HG03575 (cell line): ENCODE measurements around the gene NCEH1.

ENCODE experiments used
- ATAC-seq: cut with Tn5 transposase; IDR thresholded peaks from one replicate; pipeline ENCODE4 v1.9.1; 2021; ENCODE audit not compliant: unreplicated experiment, insufficient number of reproducible peaks, low FRiP score; ENCODE audit errors: extremely low read depth

Gene NCEH1

DNA sequence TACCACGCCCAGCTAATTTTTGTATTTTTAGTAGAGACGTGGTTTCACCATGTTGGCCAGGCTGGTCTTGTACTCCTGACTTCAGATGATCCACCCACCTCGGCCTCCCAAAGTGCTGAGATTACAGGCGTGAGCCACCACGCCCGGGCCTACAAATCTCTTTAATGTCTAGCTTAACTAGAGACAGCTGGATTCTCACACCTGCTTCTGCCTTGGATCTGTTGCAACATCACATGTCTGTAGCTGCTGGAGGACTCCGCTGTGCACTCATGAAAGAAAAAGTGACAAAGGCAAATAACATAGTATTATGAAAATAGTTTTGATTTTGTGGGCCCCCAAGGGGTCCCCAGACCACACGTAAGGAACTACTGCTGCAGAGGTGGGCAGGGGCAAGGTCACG, 85.9 kb downstream of the NCEH1 start:
- ATAC-seq: no peak

GRCh38 chr3:172622916-172623700, 87.8 kb downstream of the NCEH1 start:
- ATAC-seq: no peak

DNA sequence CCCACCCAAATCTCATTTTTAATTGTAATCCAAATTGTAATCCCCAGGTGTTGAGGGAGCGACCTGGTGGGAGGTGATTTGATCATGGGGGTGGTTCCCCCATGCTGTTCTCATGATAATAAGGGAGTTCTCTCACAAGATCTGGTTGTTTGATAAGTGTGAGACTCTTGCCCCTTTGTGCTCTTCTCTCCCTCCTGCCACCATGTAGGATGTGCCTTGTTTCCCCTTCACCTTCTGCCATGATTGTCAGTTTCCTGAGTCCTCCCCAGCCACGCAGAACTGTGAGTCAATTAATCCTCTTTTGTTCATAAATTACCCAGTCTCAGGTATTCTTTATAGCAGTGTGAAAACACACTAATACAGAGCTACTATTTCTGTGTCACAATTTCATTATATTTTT, 88.7 kb downstream of the NCEH1 start:
- ATAC-seq: no peak

- no peak for ATAC-seq
Observed at GRCh38 chr3:172617976-172618375, 92.9 kb downstream of the NCEH1 start.

- ATAC-seq: no peak
Observed at GRCh38 chr3:172617013-172617706, 93.7 kb downstream of the NCEH1 start.

DNA sequence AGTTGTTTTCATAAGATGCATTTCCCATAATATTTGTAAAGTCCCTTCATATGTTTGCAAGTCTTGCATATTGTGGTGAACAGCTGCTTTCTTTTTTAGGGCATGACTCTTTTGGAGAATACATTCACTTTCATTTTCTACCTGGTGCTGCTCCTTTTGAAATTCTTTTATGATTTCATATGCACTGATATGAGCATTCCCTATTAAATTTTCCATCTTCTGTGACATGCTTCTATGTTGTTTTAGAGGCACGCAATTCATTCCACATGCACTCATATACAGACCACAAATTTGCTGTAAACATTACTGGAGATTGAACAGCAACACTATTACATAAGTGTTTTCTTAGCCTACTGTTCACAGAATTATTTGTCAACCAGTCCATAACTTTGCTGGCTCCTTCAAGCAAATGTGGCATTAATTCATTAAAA, 94.8 kb downstream of the NCEH1 start:
- ATAC-seq: no peak

DNA sequence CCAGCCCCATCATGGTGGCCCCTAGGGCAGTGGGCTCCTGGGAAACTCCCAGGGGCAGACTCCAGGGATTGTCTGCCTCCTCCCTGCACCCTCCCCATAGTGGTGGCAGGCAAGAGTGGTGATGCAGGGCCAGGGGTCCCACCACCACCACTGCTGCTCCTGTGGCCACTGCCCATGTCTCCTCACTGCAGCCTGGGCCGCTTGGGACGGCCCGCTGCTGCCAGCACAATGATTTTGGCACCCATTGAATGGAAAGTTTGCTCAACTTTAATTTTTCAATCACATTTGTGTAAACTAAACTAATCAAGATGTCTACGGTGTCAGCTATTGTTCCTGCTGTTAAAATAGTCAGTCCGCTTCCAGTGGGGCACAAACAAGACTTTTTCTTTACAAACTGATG, 95.6 kb downstream of the NCEH1 start:
- no peak for ATAC-seq

DNA sequence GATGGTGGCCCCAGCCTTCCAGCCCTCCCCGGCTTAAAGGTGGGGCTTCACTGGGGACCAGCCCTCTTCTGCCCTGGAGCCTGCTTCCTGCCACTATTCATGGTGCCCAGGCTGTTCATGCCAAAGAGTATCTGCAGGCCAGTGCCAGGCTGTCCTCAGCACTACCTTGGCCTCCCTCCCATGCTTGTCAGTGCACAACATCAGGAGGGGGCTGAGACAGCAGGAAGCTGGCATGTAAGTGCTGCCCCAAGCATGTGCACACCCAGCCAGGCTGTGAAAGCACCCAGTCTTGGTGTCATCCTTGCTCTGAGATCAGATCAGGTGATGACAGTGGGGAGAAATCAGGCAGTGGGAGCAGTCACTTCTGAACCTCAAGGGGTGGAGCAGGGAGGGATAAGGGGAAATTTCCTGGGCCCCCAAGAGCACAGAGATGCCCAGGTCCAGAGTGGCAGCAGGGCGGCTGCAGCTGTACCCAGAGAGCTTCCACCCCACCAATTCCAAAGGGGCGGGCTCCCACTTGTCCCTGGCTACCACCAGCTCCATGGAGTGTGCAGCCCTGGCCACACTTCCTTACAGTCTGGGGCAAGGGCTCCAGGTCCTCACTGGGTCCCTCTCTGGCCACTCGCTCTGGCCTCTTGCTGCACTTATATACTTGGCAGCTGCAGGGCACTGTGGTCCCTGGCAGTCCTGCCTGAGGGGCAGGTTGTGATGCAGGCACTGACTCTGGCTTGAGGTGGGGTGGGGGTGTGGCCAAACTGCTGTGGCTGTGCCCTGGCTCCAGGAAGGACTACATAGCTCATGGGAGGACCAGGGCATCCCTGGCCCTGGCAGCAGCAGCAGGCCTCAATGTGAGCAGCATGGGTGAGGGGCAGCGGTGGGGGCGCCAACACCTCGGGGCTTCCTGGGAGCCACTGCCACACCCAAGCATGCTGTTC, 96.3 kb downstream of the NCEH1 start:
- ATAC-seq: no peak

- no peak for ATAC-seq
Observed at GRCh38 chr3:172613845-172614244, 97.0 kb downstream of the NCEH1 start.

DNA sequence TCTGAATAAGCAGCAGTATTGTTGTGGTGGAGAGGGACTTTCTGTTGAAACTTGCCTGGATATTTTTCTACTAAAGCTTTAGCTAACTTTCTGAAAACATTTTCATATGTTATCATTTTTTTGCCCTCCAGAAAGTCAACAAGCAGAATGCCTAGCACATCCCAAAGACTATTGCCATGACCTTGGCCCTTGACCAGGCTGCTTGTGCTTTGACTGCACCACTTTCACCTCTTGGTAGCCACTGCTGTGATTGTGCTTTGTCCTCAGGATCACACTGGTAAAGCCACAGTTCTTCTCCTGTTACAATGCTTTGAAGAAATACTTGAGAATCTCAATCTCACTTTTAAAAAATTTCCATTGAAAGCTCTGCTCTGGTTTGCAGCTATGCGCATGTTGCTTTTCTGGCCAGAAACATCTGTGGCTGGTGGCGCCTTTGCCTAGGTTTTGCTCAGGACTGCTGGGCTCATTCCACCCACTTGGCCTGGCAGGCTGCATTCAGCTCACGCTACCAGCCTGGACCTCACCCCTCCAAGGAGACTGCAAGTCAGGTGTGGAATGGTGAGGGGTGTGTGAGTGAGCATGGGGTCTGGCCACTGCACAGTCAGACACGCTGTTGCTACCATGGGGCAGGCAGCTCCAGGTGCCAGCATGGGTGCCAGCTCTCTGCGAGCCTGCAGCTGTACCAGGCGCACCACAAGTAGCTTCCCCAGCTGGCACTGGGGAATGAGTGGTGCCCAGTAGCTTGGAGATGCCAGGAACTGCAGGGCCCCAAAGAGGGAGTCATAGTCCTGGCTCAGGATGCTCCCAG, 97.8 kb downstream of the NCEH1 start:
- no peak for ATAC-seq

DNA sequence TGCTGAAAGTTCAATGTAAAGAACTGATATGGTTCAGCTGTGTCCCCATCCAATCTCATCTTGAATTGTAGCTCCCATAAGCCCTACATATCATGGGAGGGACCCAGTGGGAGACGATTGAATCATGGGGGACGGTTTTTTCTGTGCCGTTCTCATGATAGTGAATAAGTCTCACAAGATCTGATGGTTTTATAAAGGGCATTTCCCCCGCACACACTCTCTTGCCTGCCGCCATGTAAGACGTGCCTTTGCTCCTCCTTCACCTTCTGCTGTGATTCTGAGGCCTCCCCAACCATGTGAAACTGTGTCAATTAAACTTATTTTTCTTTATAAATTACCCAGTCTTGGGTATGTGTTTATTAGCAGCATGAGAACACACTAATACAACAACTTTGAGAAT, 101.1 kb downstream of the NCEH1 start:
- no peak for ATAC-seq

GRCh38 chr3:172608575-172608974, 102.3 kb downstream of the NCEH1 start:
- ATAC-seq: no peak

DNA sequence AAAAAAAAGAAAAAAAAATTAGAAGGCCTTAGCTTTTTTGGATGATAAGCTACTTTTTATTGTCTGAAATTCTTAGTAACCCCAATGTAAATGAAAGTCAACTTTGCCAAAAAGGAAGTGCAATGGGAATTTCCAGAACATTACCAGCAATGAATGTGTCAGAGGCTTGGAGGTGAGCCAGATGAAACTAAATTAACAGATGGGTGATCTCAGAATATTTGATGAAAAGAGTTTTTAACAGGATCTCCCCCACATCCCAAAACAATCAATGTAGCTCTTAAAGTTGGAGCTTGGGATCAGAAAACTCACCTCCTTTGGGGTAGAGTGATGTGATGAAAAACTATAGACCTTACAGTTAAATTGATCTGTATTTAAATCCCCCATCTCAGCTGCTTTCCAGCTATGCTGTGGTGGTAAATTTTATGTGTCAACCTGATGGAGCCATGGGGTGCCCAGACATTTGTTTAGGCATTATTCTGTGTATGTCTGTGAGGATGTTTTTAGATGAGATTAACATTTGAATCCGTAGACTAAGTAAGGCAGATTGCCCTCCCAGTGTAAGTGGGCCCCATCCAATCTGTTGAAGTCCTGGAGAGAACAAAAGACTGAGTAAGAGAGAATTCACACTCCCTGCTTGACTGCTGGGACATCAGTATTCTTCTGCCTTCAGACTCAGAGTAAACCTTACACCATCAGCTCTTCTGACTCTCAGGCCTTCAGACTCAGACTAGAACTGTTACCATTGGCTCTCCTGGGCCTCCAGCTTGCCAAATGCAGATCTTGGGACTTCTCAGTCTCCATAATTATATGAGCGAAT, 103.4 kb downstream of the NCEH1 start:
- no peak for ATAC-seq

- ATAC-seq: no peak
Observed at GRCh38 chr3:172606021-172606420, 104.8 kb downstream of the NCEH1 start.

DNA sequence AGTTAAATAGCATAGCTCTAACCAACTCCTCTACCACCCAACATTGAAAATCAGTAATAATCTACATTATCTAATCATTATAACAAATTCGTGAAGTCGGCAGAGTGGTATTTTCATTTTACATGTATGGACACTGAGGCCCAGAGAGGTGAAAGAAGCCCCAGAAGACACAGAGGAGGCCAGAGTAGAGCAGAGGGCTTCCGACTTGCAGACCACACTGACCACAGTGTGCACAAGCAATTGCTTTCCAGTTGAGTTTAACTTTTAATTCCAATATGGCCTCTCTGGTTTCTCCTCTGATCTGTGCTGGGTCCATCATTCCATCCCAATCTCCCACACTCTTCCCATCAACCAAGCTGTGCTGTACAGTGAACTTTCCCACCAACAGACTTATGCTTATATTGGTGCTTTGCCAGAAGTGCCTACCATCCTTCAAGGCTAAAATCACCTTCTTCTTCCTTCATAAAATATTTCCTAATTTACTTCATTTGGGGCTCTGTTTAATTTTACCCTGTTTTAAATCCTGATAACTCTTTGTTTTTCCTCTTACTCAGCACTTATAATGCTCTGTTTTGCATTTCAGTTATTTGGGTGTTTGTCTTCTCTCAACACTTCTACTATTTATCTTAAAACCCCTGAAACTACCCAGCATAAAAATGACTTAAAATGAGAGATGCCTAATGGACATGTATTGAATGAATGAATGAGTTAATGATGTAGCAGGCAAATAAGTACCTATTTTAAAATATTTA, 105.8 kb downstream of the NCEH1 start:
- ATAC-seq: no peak

GRCh38 chr3:172601066-172601832, 109.6 kb downstream of the NCEH1 start:
- no peak for ATAC-seq

- ATAC-seq: no peak
Observed at GRCh38 chr3:172600644-172601065, 110.2 kb downstream of the NCEH1 start.
